Activated CD8-positive, alpha-beta memory T cell treated with anti-CD3 and anti-CD28 coated beads, Interleukin-2, amount 10 ng/mL, durations not matched to agents 7 days and 5 days (primary cell): Measurements from ENCODE around the gene TAF1L. TPM values are rescaled to one million over a fixed set of nuclear protein-coding genes. Genes with fewer than 3 reads are reported as not detected.

ENCODE experiments used
- ATAC-seq: fragments of 150-1000 bp; cut with Tn5 transposase; one replicate; pipeline ENCODE4 v1.10.0; 2021; ENCODE audit warnings: moderate library complexity
- CTCF ChIA-PET: fragments of 350-600 bp; sonication (Branson Sonifier 250); formaldehyde crosslinking; loops from one replicate; lab custom pipeline; 2021; ENCODE audit warnings: antibody characterized with exemption; lab: Charles Lee
- DNase-seq: peaks from one replicate; pipeline ENCODE4 v3.0.0-alpha.2; 2020
- H3K27ac Mint-ChIP-seq: one replicate; pipeline ENCODE4 v1.8.0; 2021; ENCODE audit warnings: mild to moderate bottlenecking, mixed read lengths
- H3K27me3 Mint-ChIP-seq: one replicate; pipeline ENCODE4 v1.8.0; 2021; ENCODE audit warnings: mixed read lengths
- H3K36me3 Mint-ChIP-seq: one replicate; pipeline ENCODE4 v1.8.0; 2021; ENCODE audit warnings: mild to moderate bottlenecking, mixed read lengths
- H3K4me1 Mint-ChIP-seq: one replicate; pipeline ENCODE4 v1.8.0; 2021; ENCODE audit warnings: mixed read lengths
- H3K4me3 Mint-ChIP-seq: one replicate; pipeline ENCODE4 v1.8.0; 2021; ENCODE audit warnings: mild to moderate bottlenecking, moderate library complexity, mixed read lengths
- H3K9me3 Mint-ChIP-seq: one replicate; pipeline ENCODE4 v1.8.0; 2022; ENCODE audit warnings: low read depth, mixed read lengths
- total RNA-seq, 2 experiments: library from RNA; stranded (reverse); gene quantifications; one replicate each; pipeline ENCODE4 v1.2.3, GENCODE V29; 2021

Gene TAF1L
- total RNA-seq, 2 experiments from 2014 or later: not detected

- Mint-ChIP-seq H3K27ac (no peak overlapping the region), H3K36me3 (no peaks in the 10 kb centered on the region), H3K4me3 (no peak overlapping the region), H3K9me3 (no peaks in the 10 kb centered on the region), H3K27me3 (peaks cover 35% of the 10 kb centered on the region), H3K4me1 (peaks cover 17% of the 10 kb centered on the region)
- CTCF ChIA-PET: interaction anchor here (0.7 to 12.5 kb wide), 18 partner anchors 8 to 392 kb away, joined by 3 to 454 read pairs (median 4); partner anchors contain the start of genes ACO1, NDUFB6, SMIM27 and TOPORS
- ATAC-seq: peak; percentile 47
- peak; percentile 50 for DNase-seq
Measured at GRCh38 chr9:32581512-32582143, 53.8 kb downstream of the TAF1L start.

DNA sequence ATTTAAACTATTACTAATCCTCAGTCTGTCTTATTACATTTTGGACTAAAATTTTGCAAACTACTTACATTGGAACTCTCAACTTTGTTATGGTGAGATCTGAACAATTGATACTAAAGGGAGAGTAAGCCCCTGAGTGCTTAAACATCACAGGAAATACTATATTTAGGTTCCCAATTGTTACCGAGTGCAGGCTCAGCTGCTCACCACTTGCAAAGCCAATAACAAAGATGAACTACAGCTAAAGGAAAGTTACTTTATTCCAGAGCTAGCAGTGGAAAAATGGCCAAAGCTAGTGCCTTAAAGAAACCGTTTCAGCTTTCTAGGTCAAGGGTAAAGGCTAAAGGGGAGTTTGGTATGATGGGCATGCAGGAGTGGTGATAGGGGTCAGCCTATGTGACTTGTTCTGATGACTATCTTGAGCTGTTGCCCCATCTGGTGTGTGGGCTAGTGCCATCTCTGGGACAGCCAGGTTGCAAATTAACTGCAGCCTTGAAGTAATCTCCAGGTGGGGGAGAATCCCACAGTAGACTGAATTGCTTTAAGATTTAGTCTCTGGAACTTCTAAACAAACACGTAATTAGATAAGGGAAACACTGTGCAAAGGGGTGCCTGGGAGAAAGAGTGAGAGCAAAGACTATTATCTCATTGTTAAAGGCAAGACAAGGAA is 54.7 kb downstream of the TAF1L start:
- no peak overlapping the region for H3K4me3 Mint-ChIP-seq
- H3K27me3 Mint-ChIP-seq: peaks cover 27% of the 10 kb centered on the region
- ATAC-seq (no peak), DNase-seq (no peak)
- H3K4me1 Mint-ChIP-seq: peaks cover 17% of the 10 kb centered on the region
- H3K36me3 Mint-ChIP-seq: no peaks in the 10 kb centered on the region
- CTCF ChIA-PET: interaction anchor here (0.7 to 12.5 kb wide), 20 partner anchors 7 to 387 kb away, joined by 3 to 454 read pairs (median 4); partner anchors contain the start of genes ACO1, NDUFB6, RIGI and SMIM27
- H3K27ac Mint-ChIP-seq: no peak overlapping the region
- no peaks in the 10 kb centered on the region for H3K9me3 Mint-ChIP-seq

- peak; percentile 81 for ATAC-seq
- peak; percentile 84 for DNase-seq
- Mint-ChIP-seq H3K9me3 (no peaks in the 10 kb centered on the region), H3K27me3 (peaks cover 18% of the 10 kb centered on the region), H3K4me3 (no peak overlapping the region), H3K4me1 (peaks cover 17% of the 10 kb centered on the region), H3K27ac (no peak overlapping the region), H3K36me3 (no peaks in the 10 kb centered on the region)
- CTCF ChIA-PET: interaction anchor here (0.6 to 12.5 kb wide), 27 partner anchors 8 to 397 kb away, joined by 3 to 454 read pairs (median 4); partner anchors contain the start of genes ACO1, RIGI, SMIM27 and TOPORS
Measured at GRCh38 chr9:32579706-32580331, 55.6 kb downstream of the TAF1L start.

Other genes with a start within 250 kb of the TAF1L start
- 10 to 100 TPM; 27.1 to 40.0 TPM for gene RIGI, start 109.5 kb downstream of the TAF1L start, total RNA-seq
- 10 to 100 TPM; 20.8 to 22.2 TPM for gene SMIM27, start 83.3 kb downstream of the TAF1L start, total RNA-seq
- 10 to 100 TPM; 12.1 to 15.2 TPM for gene TOPORS, start 83.1 kb downstream of the TAF1L start, total RNA-seq
- 10 to 100 TPM; 48.7 to 56.6 TPM for gene NDUFB6, start 62.5 kb downstream of the TAF1L start, total RNA-seq
- gene TMEM215, start 147.9 kb upstream of the TAF1L start, total RNA-seq: not detected